Testis (tissue), 3 donors: ENCODE data around the gene PRPF38A. TPM values are rescaled to one million over a fixed set of nuclear protein-coding genes. Genes with fewer than 3 reads are reported as not detected.
"Not testable (repeated sequence)": the region's sequence is repeated elsewhere in the genome, so short reads cannot be mapped to it uniquely, and the experiment has no call there.

Experiments
- DNase-seq: peaks from one replicate; pipeline ENCODE4 v3.0.0-alpha.2; 2019
- H3K27ac ChIP-seq, 2 donors: fragments of 200-600 bp; sonication (generic); one replicate each; pipeline ENCODE4 v1.5.1; 2019
- H3K27me3 ChIP-seq: fragments of 200-600 bp; sonication (generic); one replicate; pipeline ENCODE4 v1.5.1; 2019
- H3K36me3 ChIP-seq: fragments of 200-600 bp; sonication (generic); one replicate; pipeline ENCODE4 v1.5.1; 2017; ENCODE audit warnings: low read depth; ENCODE audit errors: missing control alignments
- H3K4me1 ChIP-seq: fragments of 200-600 bp; sonication (generic); one replicate; pipeline ENCODE4 v1.5.1; 2019
- H3K4me3 ChIP-seq, 2 donors: fragments of 200-600 bp; sonication (generic); one replicate each; pipeline ENCODE4 v1.5.1; 2017 to 2019
- H3K9me3 ChIP-seq: fragments of 200-600 bp; sonication (generic); one replicate; pipeline ENCODE4 v1.5.1; 2017
- CTCF ChIP-seq, 3 experiments: fragments of 450-650 bp in 2 of 3; fragments of 200-600 bp in 1 of 3; sonication (generic) in 1 of 3; IDR thresholded peaks; one replicate each; pipeline ENCODE4 v1.5.1; 2016 to 2019; ENCODE audit warnings: antibody characterized with exemption in 3 of 3, mild to moderate bottlenecking in 2 of 3, moderate library complexity in 1 of 3
- POLR2A ChIP-seq: fragments of 450-650 bp; IDR thresholded peaks from one replicate; pipeline ENCODE4 v1.6.1; 2017; ENCODE audit warnings: antibody characterized with exemption, mild to moderate bottlenecking, moderate library complexity
- WGBS, 2 donors: methylation state at CpG; one replicate each; pipeline ENCODE4 v1.1.5; 2018; 5-methylcytosine and 5-hydroxymethylcytosine counted together
- intact Hi-C: fragments of 100-400 bp; cut with DNase I; formaldehyde crosslinking; loops from one replicate; pipeline ENCODE4 v1.15.1; 2023; ENCODE audit warnings: low total_unique reads
- polyA plus RNA-seq: library from polyadenylated mRNA; stranded (reverse); fragments of 350-450 nt; fragmentation: Illumina TruSeq; extraction: RNeasy Lipid Tissue Mini Kit (QIAGEN cat#74804); gene quantifications from one replicate; pipeline ENCODE4 v1.2.3, GENCODE V29; 2014; ENCODE audit warnings: low read depth, low replicate concordance; ENCODE audit not compliant: insufficient read depth
- total RNA-seq, 2 donors: library from RNA; depleted of rRNA; stranded (reverse); fragments of >200 nt; gene quantifications; one replicate each; pipeline ENCODE4 v1.2.3, GENCODE V29; 2016

Gene PRPF38A
- total and polyA plus RNA-seq, 3 donors from 2014 or later: 34.7 to 68.4 (median 43.1) TPM

GRCh38 chr1:52367272-52367671, 37.1 kb upstream of the PRPF38A start:
- 34 to 36% methylated on average over 5 of the region's 5 CpGs for WGBS, 2 donors
- Histone ChIP-seq H3K27me3 (no peaks in the 10 kb centered on the region), H3K27ac (peak overlapping the region in 1 of 2 donors; percentile 94), H3K4me1 (peaks cover 9% of the 10 kb centered on the region), H3K9me3 (no peaks in the 10 kb centered on the region), H3K36me3 (no peaks in the 10 kb centered on the region), H3K4me3 (no peak overlapping the region)
- intact Hi-C loops: no loop called here
- TF ChIP-seq POLR2A: no peak
- TF ChIP-seq CTCF (IDR thresholded peaks at IDR 0.05): no peak
- no peak for DNase-seq

GRCh38 chr1:52368383-52369172, 35.8 kb upstream of the PRPF38A start:
- TF ChIP-seq POLR2A: no peak
- no peak for TF ChIP-seq CTCF (IDR thresholded peaks at IDR 0.05)
- Histone ChIP-seq H3K9me3 (no peaks in the 10 kb centered on the region), H3K4me3 (peak overlapping the region; percentile 42 to 59), H3K36me3 (no peaks in the 10 kb centered on the region), H3K27me3 (no peaks in the 10 kb centered on the region), H3K4me1 (peaks cover 10% of the 10 kb centered on the region), H3K27ac (peak overlapping the region in 1 of 2 donors; percentile 7)
- peak; percentile 60 for DNase-seq
- intact Hi-C loops: no loop called here
- WGBS, 2 donors: 10 to 14% methylated on average over 33 to 40 of the region's 51 CpGs

DNA sequence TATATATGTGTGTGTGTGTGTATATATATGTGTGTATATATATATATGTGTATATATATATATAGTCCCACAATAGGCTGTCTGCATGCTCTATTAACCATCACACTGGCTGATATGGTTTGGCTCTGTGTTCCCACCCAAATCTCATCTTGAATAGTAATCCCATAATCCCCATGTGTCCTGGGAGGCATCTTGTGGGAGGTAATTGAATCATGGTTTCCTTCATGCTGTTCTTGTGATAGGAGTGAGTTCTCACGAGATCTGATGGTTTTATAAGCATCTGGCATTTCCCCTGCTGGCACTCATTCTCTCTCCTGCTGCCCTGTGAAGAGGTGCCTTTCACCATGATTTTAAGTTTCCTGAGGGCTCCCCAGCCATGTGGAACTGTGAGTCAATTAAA, 34.6 kb upstream of the PRPF38A start:
- WGBS, 2 donors: 71 to 86% methylated on average over 1 of the region's 1 CpG
- H3K9me3 ChIP-seq, intact Hi-C loops, DNase-seq, H3K27me3 ChIP-seq, H3K4me3 ChIP-seq, H3K4me1 ChIP-seq, H3K36me3 ChIP-seq, H3K27ac ChIP-seq: not testable (repeated sequence)

DNA sequence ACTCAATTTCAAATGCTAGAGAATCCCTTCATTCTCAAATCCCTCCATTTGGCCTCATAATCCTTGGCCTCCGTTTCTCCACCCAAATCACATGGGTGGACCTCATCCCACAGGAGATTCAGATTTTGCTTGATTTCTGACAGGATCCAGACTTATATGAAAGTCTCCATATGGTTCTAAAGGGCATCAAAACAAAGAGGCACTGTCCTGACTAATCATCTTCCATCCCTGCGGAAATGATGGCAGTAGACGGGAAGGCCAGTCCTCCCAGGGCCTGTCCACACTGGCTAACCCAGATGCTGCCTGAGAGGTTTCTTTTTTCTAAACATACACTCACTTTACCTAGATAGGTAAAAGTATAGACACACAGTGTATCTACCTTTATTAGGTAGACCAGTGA, 19.0 kb upstream of the PRPF38A start:
- no peaks in the 10 kb centered on the region for H3K36me3 ChIP-seq
- no peak overlapping the region for H3K4me3 ChIP-seq
- H3K27me3 ChIP-seq: no peaks in the 10 kb centered on the region
- H3K4me1 ChIP-seq: no peaks in the 10 kb centered on the region
- 90 to 93% methylated on average over 3 of the region's 3 CpGs for WGBS, 2 donors
- no peaks in the 10 kb centered on the region for H3K9me3 ChIP-seq
- no peak for DNase-seq
- no peak for TF ChIP-seq POLR2A
- TF ChIP-seq CTCF (IDR thresholded peaks at IDR 0.05): no peak
- intact Hi-C loops: no loop called here
- H3K27ac ChIP-seq: no peak overlapping the region

GRCh38 chr1:52386458-52386857, 17.9 kb upstream of the PRPF38A start:
- WGBS, 2 donors: 89 to 91% methylated on average over 5 of the region's 5 CpGs
- TF ChIP-seq POLR2A: no peak
- no peak for TF ChIP-seq CTCF (IDR thresholded peaks at IDR 0.05)
- no peaks in the 10 kb centered on the region for H3K9me3 ChIP-seq
- DNase-seq: no peak
- intact Hi-C loops: no loop called here
- no peaks in the 10 kb centered on the region for H3K4me1 ChIP-seq
- no peak overlapping the region for H3K27ac ChIP-seq
- no peaks in the 10 kb centered on the region for H3K27me3 ChIP-seq
- no peaks in the 10 kb centered on the region for H3K36me3 ChIP-seq
- H3K4me3 ChIP-seq: no peak overlapping the region
